HepG2 (cell line): ENCODE data around the gene MYOM1. TPM values are rescaled to one million over a fixed set of nuclear protein-coding genes. Genes with fewer than 3 reads are reported as not detected.

ENCODE experiments used
- ATAC-seq: fragments of 200-7000 bp; cut with Tn5 transposase; 3 replicates; pipeline ENCODE4 v1.9.1; 2020; ENCODE audit warnings: mild to moderate bottlenecking, moderate library complexity
- BruUV-seq: library from RNA; stranded (reverse); fragments of 400-500 nt; replicated peaks from 2 replicates; lab custom pipeline; 2021; lab: Mats Ljungman, UMichigan
- CTCF ChIA-PET: fragments of 300-600 bp; formaldehyde crosslinking; extraction: SDS; loops from one replicate; lab custom pipeline; 2021; ENCODE audit warnings: low total read pairs, inconsistent platforms, low intra/inter-chr PET ratio; lab: Yijun Ruan, JAX
- POLR2A ChIA-PET: fragments of 350-600 bp; sonication (Branson Sonifier 250); formaldehyde crosslinking; loops from one replicate; lab custom pipeline; 2020; ENCODE audit warnings: antibody characterized with exemption, inconsistent platforms; lab: Yijun Ruan, JAX
- DNase-seq: peaks from one replicate; pipeline ENCODE4 v3.0.0-alpha.2; 2015; ENCODE audit warnings: low spot score
- FAIRE-seq: peaks from 3 replicates; lab custom pipeline; 2011; peaks lifted over from hg19 to GRCh38; lab: Jason Lieb, UNC
- H2AFZ ChIP-seq: one replicate; pipeline ENCODE4 v1.6.1; 2011; ENCODE audit warnings: low read length, inconsistent platforms
- H3K27ac ChIP-seq: fragments of 300-600 bp; 3 replicates; pipeline ENCODE4 v1.8.0; 2011; ENCODE audit warnings: mixed run types, mild to moderate bottlenecking, mixed read lengths, low read length, inconsistent platforms; ENCODE audit not compliant: insufficient read depth; ENCODE audit errors: extremely low read length
- H3K27me3 ChIP-seq, 2 experiments: fragments of 200-600 bp in 1 of 2; 2 replicates in 1 of 2; 3 replicates in 1 of 2; pipeline versions ENCODE4 v1.6.0 to v1.8.0; 2011; ENCODE audit warnings: low read length in 2 of 2, mild to moderate bottlenecking in 2 of 2, moderate library complexity in 2 of 2, inconsistent platforms in 1 of 2; ENCODE audit not compliant: insufficient read depth in 2 of 2, control insufficient read depth in 1 of 2
- H3K36me3 ChIP-seq, 2 experiments: fragments of 200-600 bp in 1 of 2; replicated peaks in 1 of 2; 2 replicates in 1 of 2; 3 replicates in 1 of 2; pipeline versions ENCODE4 v1.5.1 to v1.8.0; 2011; ENCODE audit warnings: low read length in 2 of 2, inconsistent platforms in 1 of 2; ENCODE audit not compliant: insufficient read depth in 2 of 2, control insufficient read depth in 1 of 2
- H3K4me1 ChIP-seq: 2 replicates; pipeline ENCODE4 v1.5.1; 2012; ENCODE audit warnings: low read length, inconsistent platforms; ENCODE audit not compliant: insufficient read depth
- H3K4me2 ChIP-seq: 2 replicates; pipeline ENCODE4 v1.6.0; 2011; ENCODE audit warnings: low read depth, low read length, inconsistent platforms
- H3K4me3 ChIP-seq, 3 experiments: fragments of 200-600 bp in 1 of 3; sonication (generic), shearing (Covaris generic) in 1 of 3; replicated peaks in 1 of 3; 2 replicates each; pipeline ENCODE4 v1.5.1; 2011 to 2016; ENCODE audit warnings: low read length in 3 of 3, inconsistent platforms in 2 of 3, low read depth in 2 of 3, mild to moderate bottlenecking in 2 of 3, control low read depth in 1 of 3, mixed read lengths in 1 of 3; ENCODE audit not compliant: insufficient read depth in 1 of 3
- H3K79me2 ChIP-seq: one replicate; pipeline ENCODE4 v1.6.1; 2011; ENCODE audit warnings: low read length, inconsistent platforms; ENCODE audit not compliant: insufficient read depth
- H3K9ac ChIP-seq: 2 replicates; pipeline ENCODE4 v1.6.0; 2011; ENCODE audit warnings: mild to moderate bottlenecking, low read depth, low read length, inconsistent platforms; ENCODE audit not compliant: insufficient read depth
- H3K9me3 ChIP-seq: 2 replicates; pipeline ENCODE4 v1.5.1; 2012; ENCODE audit warnings: mild to moderate bottlenecking, low read length
- H4K20me1 ChIP-seq: 2 replicates; pipeline ENCODE4 v1.6.0; 2011; ENCODE audit warnings: inconsistent platforms, mild to moderate bottlenecking, low read length, moderate library complexity; ENCODE audit not compliant: insufficient read depth
- GPBP1L1 ChIP-seq: sonication (generic); formaldehyde crosslinking; IDR thresholded peaks from 2 replicates; pipeline ENCODE4 v1.5.0; 2020; ENCODE audit warnings: mild to moderate bottlenecking, missing genetic modification reagents
- KDM4B ChIP-seq: sonication (generic); formaldehyde crosslinking; IDR thresholded peaks from 2 replicates; pipeline ENCODE4 v1.4.0; 2020; ENCODE audit warnings: missing genetic modification reagents
- RAD21 ChIP-seq: fragments of 450-650 bp; formaldehyde crosslinking; IDR thresholded peaks from 2 replicates; pipeline ENCODE4 v1.5.0; 2020; ENCODE audit warnings: mild to moderate bottlenecking
- SP1 ChIP-seq, 2 experiments: fragments of 450-650 bp in 1 of 2; sonication (generic) in 1 of 2; formaldehyde crosslinking in 1 of 2; IDR thresholded peaks; 2 replicates each; pipeline versions ENCODE4 v1.4.0 to v1.6.1; 2016 to 2020; ENCODE audit warnings: missing genetic modification reagents in 1 of 2
- STAG1 ChIP-seq: sonication (generic); formaldehyde crosslinking; IDR thresholded peaks from 2 replicates; pipeline ENCODE4 v1.4.0; 2020; ENCODE audit warnings: missing genetic modification reagents
- ZNF121 ChIP-seq: sonication (generic); formaldehyde crosslinking; IDR thresholded peaks from 2 replicates; pipeline ENCODE4 v1.5.0; 2020; ENCODE audit warnings: mild to moderate bottlenecking, missing genetic modification reagents
- WGBS: methylation state at CpG from one replicate; pipeline ENCODE4 v1.1.6; 2017; ENCODE audit warnings: low lambda C conversion rate; 5-methylcytosine and 5-hydroxymethylcytosine counted together
- in situ Hi-C: cut with HindIII; loops from 2 replicates; pipeline ENCODE4 v1.10.0; 2017; ENCODE audit warnings: low pct_unique_long_range_greater_than_20kb; ENCODE audit not compliant: extremely low pct_ligation_motif_present
- intact Hi-C: fragments of 100-400 bp; cut with micrococcal nuclease; formaldehyde crosslinking; loops from one replicate; pipeline ENCODE4 v1.10.0; 2022; ENCODE audit not compliant: unreplicated experiment
- polyA plus RNA-seq, 8 experiments: library from polyadenylated mRNA; depleted of rRNA in 3 of 8; stranded (reverse) in 7 of 8; unstranded in 1 of 8; fragments of >200 nt; fragmentation: Illumina TruSeq in 4 of 8; extraction: Trizol in 4 of 8; gene quantifications; 2 replicates each; pipeline versions ENCODE4 v1.2.1 to v1.2.3, GENCODE V29; 2011 to 2016; ENCODE audit warnings: low read depth in 4 of 8, missing spikeins in 1 of 8, mixed read lengths in 1 of 8; ENCODE audit not compliant: insufficient read depth in 1 of 8
- total RNA-seq, 5 experiments: library from RNA; depleted of rRNA; stranded (reverse); fragments of >200 nt; fragmentation: Illumina TruSeq; extraction: Trizol; gene quantifications; 2 replicates each; pipeline ENCODE4 v1.2.3, GENCODE V29; 2016; ENCODE audit warnings: low read depth in 1 of 5
- TF ChIP-seq, protein P1 (sequence below): sonication (generic); formaldehyde crosslinking; IDR thresholded peaks from 2 replicates; pipeline ENCODE4 v1.5.0; 2020; ENCODE audit warnings: mild to moderate bottlenecking, missing genetic modification reagents
- TF ChIP-seq, protein P2 (sequence below): sonication (generic); formaldehyde crosslinking; IDR thresholded peaks from 2 replicates; pipeline ENCODE4 v1.5.0; 2020; ENCODE audit warnings: mild to moderate bottlenecking, missing genetic modification reagents, moderate library complexity

The MYOM1 gene
- total and polyA plus RNA-seq, 2 of the 13 experiments (the other 11 are each of a cell fraction or from before 2014, with no cell fraction given), result 0.46 to 0.98 TPM

- no peak overlapping the region for H3K9ac ChIP-seq
- WGBS, result 98% methylated on average over 2 of the region's 2 CpGs
- TF ChIP-seq, protein P1, sequence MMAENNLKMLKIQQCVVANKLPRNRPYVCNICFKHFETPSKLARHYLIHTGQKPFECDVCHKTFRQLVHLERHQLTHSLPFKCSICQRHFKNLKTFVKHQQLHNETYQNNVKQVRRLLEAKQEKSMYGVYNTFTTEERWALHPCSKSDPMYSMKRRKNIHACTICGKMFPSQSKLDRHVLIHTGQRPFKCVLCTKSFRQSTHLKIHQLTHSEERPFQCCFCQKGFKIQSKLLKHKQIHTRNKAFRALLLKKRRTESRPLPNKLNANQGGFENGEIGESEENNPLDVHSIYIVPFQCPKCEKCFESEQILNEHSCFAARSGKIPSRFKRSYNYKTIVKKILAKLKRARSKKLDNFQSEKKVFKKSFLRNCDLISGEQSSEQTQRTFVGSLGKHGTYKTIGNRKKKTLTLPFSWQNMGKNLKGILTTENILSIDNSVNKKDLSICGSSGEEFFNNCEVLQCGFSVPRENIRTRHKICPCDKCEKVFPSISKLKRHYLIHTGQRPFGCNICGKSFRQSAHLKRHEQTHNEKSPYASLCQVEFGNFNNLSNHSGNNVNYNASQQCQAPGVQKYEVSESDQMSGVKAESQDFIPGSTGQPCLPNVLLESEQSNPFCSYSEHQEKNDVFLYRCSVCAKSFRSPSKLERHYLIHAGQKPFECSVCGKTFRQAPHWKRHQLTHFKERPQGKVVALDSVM, result peak; percentile 76
- TF ChIP-seq ZNF121 (CRISPR knock-in tag) (peak; percentile 64), KDM4B (no peak)
- H3K27ac ChIP-seq, result no peak overlapping the region
- no peak for DNase-seq
- no peaks in the 10 kb centered on the region for H3K79me2 ChIP-seq
- no peak for ATAC-seq
- no peaks in the 10 kb centered on the region for H3K27me3 ChIP-seq
- intact Hi-C loops (loop anchor here (1.0 kb wide), 1 partner anchor 96 kb away; no protein-coding TSS in a partner anchor), in situ Hi-C loops (loop anchor here (5.0 to 10.0 kb wide), 2 partner anchors 97 to 216 kb away; partner anchors contain the start of gene MYL12A)
- ChIA-PET POLR2A (interaction anchor here (2.9 kb wide), 1 partner anchor 96 kb away, joined by 16 read pairs; no protein-coding TSS in a partner anchor), CTCF (interaction anchor here (0.7 to 2.4 kb wide), 2 partner anchors 87 to 95 kb away, joined by 4 to 16 read pairs; no protein-coding TSS in a partner anchor)
- H2AFZ ChIP-seq, result no peak overlapping the region
- BruUV-seq, result no TSS peak
- peaks cover 57% of the 10 kb centered on the region for H3K4me1 ChIP-seq
- no peaks in the 10 kb centered on the region for H3K36me3 ChIP-seq
- H3K9me3 ChIP-seq, result no peaks in the 10 kb centered on the region
- FAIRE-seq, result no peak
- no peak overlapping the region for H3K4me3 ChIP-seq
- no peak overlapping the region for H3K4me2 ChIP-seq
- no peaks in the 10 kb centered on the region for H4K20me1 ChIP-seq
Observed at GRCh38 chr18:3150688-3151087, 69.1 kb downstream of the MYOM1 start.

- no peaks in the 10 kb centered on the region for H3K9me3 ChIP-seq
- no peaks in the 10 kb centered on the region for H3K27me3 ChIP-seq
- in situ Hi-C loops (loop anchor here (5.0 to 10.0 kb wide), 2 partner anchors 97 to 215 kb away; partner anchors contain the start of gene MYL12A), intact Hi-C loops (no loop called here)
- POLR2A ChIA-PET, result interaction anchor here (2.9 kb wide), 1 partner anchor 96 kb away, joined by 16 read pairs; no protein-coding TSS in a partner anchor
- CTCF ChIA-PET, result no interaction called here
- FAIRE-seq (no peak), DNase-seq (no peak), ATAC-seq (peak; percentile 66)
- 95% methylated on average over 5 of the region's 5 CpGs for WGBS
- H2AFZ ChIP-seq, result no peak overlapping the region
- no peak overlapping the region for H3K4me3 ChIP-seq
- H3K4me2 ChIP-seq, result no peak overlapping the region
- peaks cover 53% of the 10 kb centered on the region for H3K4me1 ChIP-seq
- H3K27ac ChIP-seq, result no peak overlapping the region
- H3K79me2 ChIP-seq, result no peaks in the 10 kb centered on the region
- H3K36me3 ChIP-seq, result no peaks in the 10 kb centered on the region
- no peak overlapping the region for H3K9ac ChIP-seq
- no TSS peak for BruUV-seq
- TF ChIP-seq, protein P2, sequence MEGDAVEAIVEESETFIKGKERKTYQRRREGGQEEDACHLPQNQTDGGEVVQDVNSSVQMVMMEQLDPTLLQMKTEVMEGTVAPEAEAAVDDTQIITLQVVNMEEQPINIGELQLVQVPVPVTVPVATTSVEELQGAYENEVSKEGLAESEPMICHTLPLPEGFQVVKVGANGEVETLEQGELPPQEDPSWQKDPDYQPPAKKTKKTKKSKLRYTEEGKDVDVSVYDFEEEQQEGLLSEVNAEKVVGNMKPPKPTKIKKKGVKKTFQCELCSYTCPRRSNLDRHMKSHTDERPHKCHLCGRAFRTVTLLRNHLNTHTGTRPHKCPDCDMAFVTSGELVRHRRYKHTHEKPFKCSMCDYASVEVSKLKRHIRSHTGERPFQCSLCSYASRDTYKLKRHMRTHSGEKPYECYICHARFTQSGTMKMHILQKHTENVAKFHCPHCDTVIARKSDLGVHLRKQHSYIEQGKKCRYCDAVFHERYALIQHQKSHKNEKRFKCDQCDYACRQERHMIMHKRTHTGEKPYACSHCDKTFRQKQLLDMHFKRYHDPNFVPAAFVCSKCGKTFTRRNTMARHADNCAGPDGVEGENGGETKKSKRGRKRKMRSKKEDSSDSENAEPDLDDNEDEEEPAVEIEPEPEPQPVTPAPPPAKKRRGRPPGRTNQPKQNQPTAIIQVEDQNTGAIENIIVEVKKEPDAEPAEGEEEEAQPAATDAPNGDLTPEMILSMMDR, result peak; percentile 32
- TF ChIP-seq GPBP1L1 (no peak), RAD21 (CRISPR knock-in tag) (0 out of 2 replicates have a peak, but pooled peaks have one; percentile 19), STAG1 (peak; percentile 51), SP1 (IDR thresholded peaks at IDR 0.05) (no peak), SP1 (CRISPR knock-in tag; IDR thresholded peaks at IDR 0.05) (no peak)
- no peaks in the 10 kb centered on the region for H4K20me1 ChIP-seq
Observed at GRCh38 chr18:3150274-3150673, 69.5 kb downstream of the MYOM1 start.
